NCI-H2196 (cell line): Measurements from ENCODE around the gene ATP11A.

ENCODE experiments used
- DNase-seq: peaks from one replicate; lab custom pipeline; 2025; ENCODE audit not compliant: unreplicated experiment; lab: John Stamatoyannopoulos, UW

Gene ATP11A

GRCh38 chr13:112918746-112919145, 228.9 kb downstream of the ATP11A start:
- DNase-seq: no peak

- no peak for DNase-seq
These were observed 234.1 kb downstream of the ATP11A start for GRCh38 chr13:112923962-112924361.

- DNase-seq: no peak
These were observed 234.5 kb downstream of the ATP11A start for GRCh38 chr13:112924365-112924764.

GRCh38 chr13:112926003-112926402, 236.2 kb downstream of the ATP11A start:
- DNase-seq: no peak

GRCh38 chr13:112926993-112927392, 237.2 kb downstream of the ATP11A start:
- no peak for DNase-seq

- no peak for DNase-seq
These were observed 238.5 kb downstream of the ATP11A start for GRCh38 chr13:112928020-112928971.

DNA sequence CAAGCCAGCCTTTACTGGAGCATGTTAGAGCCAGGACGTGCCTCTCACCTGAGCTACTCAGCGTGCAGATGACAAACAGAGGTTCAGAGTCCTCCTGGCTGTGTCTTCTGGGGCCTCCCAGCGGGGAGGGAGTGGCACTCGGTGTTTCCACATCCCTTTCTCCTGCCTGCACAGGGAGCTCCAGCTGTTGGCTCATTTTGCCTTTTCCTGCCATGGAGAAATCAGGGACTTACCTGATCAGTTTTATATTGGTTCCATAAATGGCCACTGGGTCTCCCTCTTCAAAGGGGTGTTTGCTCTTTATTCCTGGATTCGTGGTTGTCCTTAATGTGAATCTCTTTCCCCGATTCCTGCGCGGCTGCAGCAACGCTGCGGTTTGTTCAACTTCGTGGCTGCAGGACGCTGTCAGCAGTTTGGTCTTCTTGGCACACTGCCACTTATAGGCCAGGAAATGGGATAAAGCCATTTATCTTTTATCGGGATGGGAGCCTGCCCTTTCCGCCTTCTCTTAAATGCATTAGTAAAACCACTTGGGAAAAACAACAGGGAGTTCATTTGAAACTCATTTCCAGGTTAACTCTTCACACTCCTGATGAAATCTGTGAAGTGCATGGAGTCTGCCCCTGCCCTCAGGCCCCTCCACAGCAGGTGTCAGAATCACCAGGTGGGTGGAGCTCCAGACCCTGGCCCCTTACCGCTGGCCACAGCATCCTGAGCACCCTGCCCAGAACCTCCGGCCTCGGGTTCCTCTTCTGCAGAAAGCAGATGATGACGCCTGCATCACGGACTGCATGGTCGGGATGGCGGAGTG, 239.3 kb downstream of the ATP11A start:
- DNase-seq: no peak

GRCh38 chr13:112929783-112930055, 239.9 kb downstream of the ATP11A start:
- no peak for DNase-seq

DNA sequence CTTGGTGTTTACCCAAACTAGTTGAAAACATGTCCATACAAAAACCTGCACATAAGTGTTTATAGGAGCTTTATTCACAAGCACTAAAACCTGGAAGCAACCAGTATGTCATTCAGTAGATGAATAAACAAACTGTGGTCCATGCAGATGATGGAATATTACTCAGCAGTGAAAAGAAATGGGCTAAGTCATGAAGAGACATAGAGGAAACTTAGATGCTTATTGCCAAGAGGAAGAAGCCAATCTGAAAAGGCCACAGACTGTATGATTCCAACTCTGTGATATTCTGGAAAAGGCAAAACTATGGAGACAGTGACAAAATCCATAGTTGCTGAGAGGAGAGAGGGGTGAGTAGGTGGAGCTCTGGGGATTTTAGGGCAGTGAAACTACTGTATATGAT, 240.4 kb downstream of the ATP11A start:
- DNase-seq: no peak

DNA sequence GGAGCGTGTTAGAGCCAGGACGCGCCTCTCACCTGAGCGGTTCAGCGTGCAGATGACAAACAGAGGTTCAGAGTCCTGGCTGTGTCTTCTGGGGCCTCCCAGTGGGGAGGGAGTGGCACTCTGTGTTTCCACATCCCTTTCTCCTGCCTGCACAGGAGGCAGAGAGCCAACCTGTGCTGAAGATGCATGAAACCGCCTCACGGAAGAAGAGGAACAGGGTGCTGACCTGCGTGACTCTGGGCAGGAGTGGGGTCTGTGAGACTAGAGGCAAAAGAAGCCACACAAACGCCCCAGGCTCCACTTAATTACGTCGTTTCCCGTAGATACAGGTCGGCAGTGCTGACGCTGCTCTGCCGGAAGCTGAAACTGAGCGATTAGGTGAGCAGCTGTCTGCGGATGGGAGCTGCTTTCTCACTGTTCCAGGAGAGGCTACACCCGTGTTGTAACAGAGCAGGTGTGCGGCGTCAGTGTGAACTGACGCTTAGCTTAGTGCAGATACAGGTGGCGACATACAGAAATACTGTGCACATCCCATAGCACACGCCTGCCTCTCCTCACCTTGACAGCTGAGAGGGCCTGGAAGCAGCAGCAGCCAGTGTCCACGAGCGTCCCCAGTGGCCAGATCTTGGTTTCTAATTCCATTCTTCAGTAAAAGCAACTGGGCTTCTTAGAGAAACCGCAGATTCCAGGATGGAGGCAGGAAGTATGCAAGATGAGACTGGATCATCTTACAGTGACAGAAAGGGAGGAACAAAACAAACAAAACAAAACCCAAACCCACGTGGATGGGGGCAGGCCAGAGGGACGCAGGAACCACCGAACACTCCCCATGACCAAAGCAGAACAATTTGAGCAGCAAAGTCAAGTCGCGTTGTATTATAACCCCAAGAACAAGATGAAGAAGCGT, 241.4 kb downstream of the ATP11A start:
- peak; percentile 57 for DNase-seq

DNA sequence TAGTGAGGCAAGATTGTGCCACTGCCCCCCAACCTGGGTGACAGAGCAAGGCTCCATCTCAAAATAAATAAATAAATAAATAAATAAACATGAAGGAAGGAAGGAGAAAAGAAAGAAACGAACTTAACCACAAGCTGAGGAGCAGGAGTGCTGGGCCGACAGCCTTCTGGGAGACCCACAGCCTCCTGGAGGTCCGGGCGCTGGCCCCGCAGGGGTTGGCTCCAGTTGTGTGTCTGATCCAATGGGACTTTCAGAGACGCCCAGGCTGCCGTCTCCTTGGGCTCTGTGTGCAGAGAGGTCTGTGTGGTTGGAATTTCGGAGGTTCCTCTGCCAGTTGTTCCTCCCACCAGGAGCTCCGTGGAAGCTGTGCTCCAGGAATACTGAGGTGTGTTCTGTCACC, 243.1 kb downstream of the ATP11A start:
- DNase-seq: no peak

GRCh38 chr13:112933649-112934048, 243.8 kb downstream of the ATP11A start:
- DNase-seq: no peak

- no peak for DNase-seq
These were observed 244.2 kb downstream of the ATP11A start for GRCh38 chr13:112934078-112934477.
